NT2/D1 (cell line): ENCODE data around the gene CDKN2C.
"Not testable (repeated sequence)": the region's sequence is repeated elsewhere in the genome, so short reads cannot be mapped to it uniquely, and the experiment has no call there.

ENCODE experiments used
- SUZ12 ChIP-seq: IDR thresholded peaks from 2 replicates; pipeline ENCODE4 v1.6.1; 2011; ENCODE audit not compliant: insufficient read length, insufficient read depth; ENCODE audit errors: extremely low read depth
- YY1 ChIP-seq: IDR thresholded peaks from 2 replicates; pipeline ENCODE4 v1.6.1; 2011; ENCODE audit not compliant: insufficient read length, insufficient read depth
- ZNF274 ChIP-seq: IDR thresholded peaks from 2 replicates; pipeline ENCODE4 v1.6.1; 2011; ENCODE audit warnings: mild to moderate bottlenecking, low read depth, low read length

- not testable (repeated sequence) for TF ChIP-seq YY1, SUZ12, ZNF274
Observed at GRCh38 chr1:50999375-50999774, 29.3 kb downstream of the CDKN2C start.
